ENCODE results near the gene PIGX. TPM values are rescaled to one million over a fixed set of nuclear protein-coding genes. Genes with fewer than 3 reads are reported as not detected.

PIGX gene
- total and polyA plus RNA-seq, 2 experiments from 2014 or later, result 13.0 to 14.5 TPM

GRCh38 chr3:196697270-196697669, 14.9 kb upstream of the PIGX start:
- Histone ChIP-seq H3K27me3 (ENCODE audit: insufficient read depth) (no peaks in the 10 kb centered on the region), H3K4me1 (ENCODE audit: insufficient read depth) (no peaks in the 10 kb centered on the region), H3K9me2 (ENCODE audit: insufficient read depth) (no peaks in the 10 kb centered on the region), H2AFZ (no peak overlapping the region), H3K4me3 (no peak overlapping the region), H3K27ac (ENCODE audit: low read depth) (no peak overlapping the region), H3K79me2 (replicated peaks; ENCODE audit: insufficient read depth) (no peaks in the 10 kb centered on the region), H3K4me2 (no peak overlapping the region), H3K36me3 (ENCODE audit: insufficient read depth) (no peaks in the 10 kb centered on the region), H4K20me1 (replicated peaks; ENCODE audit: insufficient read depth) (no peaks in the 10 kb centered on the region), H3F3A (replicated peaks; ENCODE audit: low read depth) (peaks cover 6% of the 10 kb centered on the region; the same call in 1 of the 2 replicates)
- Mint-ChIP-seq H3K36me3 (ENCODE audit: low read depth) (no peaks in the 10 kb centered on the region), H3K27me3 (ENCODE audit: insufficient read depth, low read depth, poor library complexity) (peaks cover 1% of the 10 kb centered on the region), H3K4me1 (no peaks in the 10 kb centered on the region), H3K9me3 (no peaks in the 10 kb centered on the region), H3K4me3 (no peak overlapping the region), H3K27ac (no peak overlapping the region)
- DNase-seq (ENCODE audit: low spot score) (no peak), ATAC-seq (no peak)
- TF ChIP-seq STAT1 (IDR thresholded peaks at IDR 0.05; ENCODE audit: unreplicated experiment) (no peak), CTCF (conservative IDR thresholded peaks at IDR 0.05; ENCODE audit: low read depth in 2 of 2) (no peak), EZH2 (IDR thresholded peaks at IDR 0.05; ENCODE audit: low read depth, unreplicated experiment) (no peak), ZNF331 (CRISPR knock-in tag; IDR thresholded peaks at IDR 0.05; ENCODE audit: low read depth) (no peak), CREB1 (CRISPR knock-in tag; IDR thresholded peaks at IDR 0.05; ENCODE audit: low read depth) (no peak), POLR2AphosphoS5 (IDR thresholded peaks at IDR 0.05; ENCODE audit: low read depth) (no peak), ETS1 (IDR thresholded peaks at IDR 0.05) (no peak), JUNB (IDR thresholded peaks at IDR 0.05; ENCODE audit: unreplicated experiment) (no peak), ZNF462 (CRISPR knock-in tag; IDR thresholded peaks at IDR 0.05) (no peak), ZNF114 (CRISPR knock-in tag; IDR thresholded peaks at IDR 0.05) (no peak), NANOG (IDR thresholded peaks at IDR 0.05; ENCODE audit: borderline replicate concordance) (no peak), REST (IDR thresholded peaks at IDR 0.05; ENCODE audit: unreplicated experiment) (no peak), EZH2phosphoT487 (IDR thresholded peaks at IDR 0.05; ENCODE audit: unreplicated experiment) (no peak)
